IMR-90 (cell line): ENCODE measurements around the gene ZDHHC1. TPM values are rescaled to one million over a fixed set of nuclear protein-coding genes. Genes with fewer than 3 reads are reported as not detected.
A peak's percentile ranks its signal among the peaks of the same experiment; 100 is the strongest.

Experiments
- ATAC-seq: fragments of 200-7000 bp; cut with Tn5 transposase; 2 replicates; pipeline ENCODE4 v1.9.1; 2020; ENCODE audit warnings: low read depth, mild to moderate bottlenecking, moderate library complexity
- BruUV-seq: library from RNA; stranded (reverse); fragments of 400-500 nt; replicated peaks from 2 replicates; lab custom pipeline; 2021; lab: Mats Ljungman, UMichigan
- CTCF ChIA-PET: fragments of 300-600 bp; formaldehyde crosslinking; extraction: SDS; loops from one replicate; lab custom pipeline; 2021; ENCODE audit warnings: antibody characterized with exemption; lab: Yijun Ruan, JAX
- POLR2A ChIA-PET: fragments of 300-600 bp; sonication (Branson Sonifier 250); formaldehyde crosslinking; loops from one replicate; lab custom pipeline; 2022; ENCODE audit warnings: antibody characterized with exemption; ENCODE audit not compliant: unreplicated experiment; lab: Charles Lee
- DNase-seq: peaks from one replicate; pipeline ENCODE4 v3.0.0; 2013
- H2AFZ ChIP-seq: replicated peaks from 2 replicates; pipeline ENCODE3; 2013; ENCODE audit warnings: low read length, mild to moderate bottlenecking; ENCODE audit not compliant: poor library complexity
- H2AK5ac ChIP-seq: 2 replicates; pipeline ENCODE4 v1.6.1; 2013; ENCODE audit warnings: low read depth, low read length, inconsistent platforms
- H2AK9ac ChIP-seq: replicated peaks from 2 replicates; pipeline ENCODE3; 2013; ENCODE audit warnings: mild to moderate bottlenecking, low read depth, low read length, moderate library complexity; ENCODE audit not compliant: poor library complexity
- H2BK120ac ChIP-seq: 2 replicates; pipeline ENCODE4 v1.6.1; 2013; ENCODE audit warnings: low read depth, low read length, inconsistent platforms
- H2BK15ac ChIP-seq: 3 replicates; pipeline ENCODE4 v1.6.1; 2013; ENCODE audit warnings: low read depth, low read length, inconsistent platforms
- H2BK20ac ChIP-seq: 2 replicates; pipeline ENCODE4 v1.6.1; 2013; ENCODE audit warnings: low read depth, mild to moderate bottlenecking, inconsistent platforms, low read length, moderate library complexity
- H2BK5ac ChIP-seq: 2 replicates; pipeline ENCODE4 v1.6.1; 2013; ENCODE audit warnings: mild to moderate bottlenecking, low read depth, low read length, inconsistent platforms; ENCODE audit not compliant: poor library complexity, severe bottlenecking
- H3K14ac ChIP-seq: replicated peaks from 2 replicates; pipeline ENCODE4 v1.6.1; 2013; ENCODE audit warnings: low read depth, low read length, inconsistent platforms
- H3K18ac ChIP-seq: 2 replicates; pipeline ENCODE4 v1.6.1; 2013; ENCODE audit warnings: low read depth, low read length, control low read depth
- H3K23ac ChIP-seq: 2 replicates; pipeline ENCODE4 v1.6.1; 2013; ENCODE audit warnings: low read depth, low read length, inconsistent platforms
- H3K27ac ChIP-seq: 2 replicates; pipeline ENCODE4 v1.5.1; 2013; ENCODE audit warnings: mild to moderate bottlenecking, control low read depth, low read length; ENCODE audit not compliant: insufficient read depth
- H3K27me3 ChIP-seq: 2 replicates; pipeline ENCODE4 v1.6.1; 2013; ENCODE audit warnings: low read length; ENCODE audit not compliant: control insufficient read depth, insufficient read depth
- H3K36me3 ChIP-seq: 2 replicates; pipeline ENCODE4 v1.6.1; 2013; ENCODE audit warnings: low read length, mixed read lengths; ENCODE audit not compliant: control insufficient read depth, insufficient read depth
- H3K4ac ChIP-seq: 2 replicates; pipeline ENCODE4 v1.6.1; 2013; ENCODE audit warnings: low read depth, low read length, inconsistent platforms
- H3K4me1 ChIP-seq: 2 replicates; pipeline ENCODE4 v1.6.1; 2013; ENCODE audit warnings: low read length, mixed read lengths; ENCODE audit not compliant: control insufficient read depth, insufficient read depth
- H3K4me2 ChIP-seq: 2 replicates; pipeline ENCODE4 v1.6.1; 2013; ENCODE audit warnings: low read depth, mild to moderate bottlenecking, control low read depth, low read length, moderate library complexity
- H3K4me3 ChIP-seq: 2 replicates; pipeline ENCODE4 v1.5.1; 2013; ENCODE audit warnings: low read depth, mild to moderate bottlenecking, control low read depth, low read length, moderate library complexity; ENCODE audit not compliant: insufficient read depth
- H3K56ac ChIP-seq: 2 replicates; pipeline ENCODE4 v1.6.1; 2013; ENCODE audit warnings: low read length, inconsistent platforms; ENCODE audit not compliant: insufficient read depth; ENCODE audit errors: extremely low read depth
- H3K79me1 ChIP-seq, 2 experiments: 2 replicates each; pipeline ENCODE4 v1.6.1; 2013; ENCODE audit warnings: low read length in 2 of 2, inconsistent platforms in 1 of 2, low read depth in 1 of 2
- H3K9ac ChIP-seq: 2 replicates; pipeline ENCODE4 v1.6.1; 2013; ENCODE audit warnings: low read depth, low read length, control low read depth
- H3K9me1 ChIP-seq: 2 replicates; pipeline ENCODE4 v1.6.1; 2013; ENCODE audit warnings: low read length, inconsistent platforms; ENCODE audit not compliant: insufficient read depth
- H3K9me3 ChIP-seq: 2 replicates; pipeline ENCODE4 v1.6.1; 2013; ENCODE audit warnings: low read length; ENCODE audit not compliant: control insufficient read depth, insufficient read depth
- H4K20me1 ChIP-seq: 2 replicates; pipeline ENCODE4 v1.6.1; 2013; ENCODE audit warnings: low read length, inconsistent platforms; ENCODE audit not compliant: insufficient read depth
- H4K5ac ChIP-seq: 2 replicates; pipeline ENCODE4 v1.6.1; 2013; ENCODE audit warnings: mild to moderate bottlenecking, low read depth, low read length, control low read depth
- H4K8ac ChIP-seq, 2 experiments: 2 replicates each; pipeline ENCODE4 v1.6.1; 2013; ENCODE audit warnings: low read depth in 2 of 2, low read length in 2 of 2, control low read depth in 1 of 2, inconsistent platforms in 1 of 2
- H4K91ac ChIP-seq: 2 replicates; pipeline ENCODE4 v1.6.1; 2013; ENCODE audit warnings: low read depth, low read length, inconsistent platforms; ENCODE audit not compliant: insufficient read depth
- BHLHE40 ChIP-seq: fragments of 150-350 bp; IDR thresholded peaks from 2 replicates; pipeline ENCODE4 v1.6.1; 2016; ENCODE audit warnings: mild to moderate bottlenecking, low read depth, low read length
- CEBPB ChIP-seq: IDR thresholded peaks from 2 replicates; pipeline ENCODE4 v1.6.1; 2012; ENCODE audit warnings: low read depth, low read length, improper control_type of control experiment
- NFE2L2 ChIP-seq: fragments of 150-350 bp; IDR thresholded peaks from 2 replicates; pipeline ENCODE4 v1.6.1; 2016; ENCODE audit warnings: low read depth, mild to moderate bottlenecking, low read length
- RFX5 ChIP-seq: IDR thresholded peaks from 2 replicates; pipeline ENCODE4 v1.8.0; 2012; ENCODE audit warnings: low read depth, mild to moderate bottlenecking, low read length, moderate library complexity
- WGBS, 2 experiments: methylation state at CpG; one replicate each; pipeline versions ENCODE4 v1.1.5 to v1.1.7; 2013; ENCODE audit warnings: missing lambda C conversion rate in 2 of 2; ENCODE audit not compliant: insufficient read length in 1 of 2; ENCODE audit errors: extremely low coverage in 2 of 2; 5-methylcytosine and 5-hydroxymethylcytosine counted together
- dilution Hi-C: fragments of 300-500 bp; cut with HindIII; formaldehyde crosslinking; loops from one replicate; pipeline ENCODE4 v1.14.3; 2018; ENCODE audit warnings: low sequenced_read_pairs; ENCODE audit not compliant: unreplicated experiment
- in situ Hi-C: fragments of 300-500 bp; cut with MboI; formaldehyde crosslinking; loops from 3 replicates; pipeline ENCODE4 v1.14.3; 2019; ENCODE audit warnings: low sequenced_read_pairs, inconsistent platforms, mixed read lengths
- intact Hi-C: fragments of 100-400 bp; cut with micrococcal nuclease; formaldehyde crosslinking; loops from 2 replicates; pipeline ENCODE4 v1.10.0; 2022
- polyA plus RNA-seq, 3 experiments: library from polyadenylated mRNA; depleted of rRNA; stranded (reverse); fragments of >200 nt; gene quantifications; 2 replicates each; pipeline ENCODE4 v1.2.3, GENCODE V29; 2012; ENCODE audit warnings: low replicate concordance in 1 of 3
- total RNA-seq: library from RNA; depleted of rRNA; stranded (reverse); fragments of >200 nt; gene quantifications from 2 replicates; pipeline ENCODE4 v1.2.3, GENCODE V29; 2012
- TF ChIP-seq, protein P1 (sequence below): conservative IDR thresholded peaks from 2 replicates; pipeline ENCODE4 v1.5.1; 2012; ENCODE audit warnings: mild to moderate bottlenecking, low read depth, low read length, improper control_type of control experiment

ZDHHC1 gene
- total and polyA plus RNA-seq, 2 of the 4 experiments (the other 2 are of a cell fraction): 2.0 to 5.9 TPM

DNA sequence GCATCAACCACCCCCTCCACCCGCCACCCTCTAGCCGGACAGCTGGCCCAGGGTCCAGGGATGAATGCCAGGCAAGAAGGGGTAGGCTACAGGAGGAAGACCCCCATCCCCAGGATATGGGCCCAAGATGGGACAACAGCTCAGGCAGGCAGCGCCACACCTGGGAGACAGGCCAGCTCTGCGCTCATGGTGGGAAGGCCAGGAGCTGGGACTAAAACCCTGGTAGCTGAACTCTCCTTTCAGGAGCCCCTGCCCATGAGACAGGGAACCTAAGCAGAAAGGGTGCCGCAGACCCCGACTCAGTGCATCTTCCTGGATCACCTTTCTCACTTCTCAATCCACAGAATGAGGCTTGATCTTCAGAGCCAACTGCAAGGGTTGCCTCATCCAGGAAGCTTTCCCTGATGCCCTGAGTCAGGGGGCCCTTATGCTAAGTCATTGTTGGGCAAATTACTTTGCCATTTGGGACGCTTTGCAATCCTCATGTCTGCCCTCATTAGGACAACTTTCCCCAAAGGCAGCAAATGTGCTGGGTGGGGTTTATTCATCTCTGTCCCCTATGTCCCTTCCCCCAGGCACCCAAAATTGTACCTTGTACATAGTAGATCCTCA lies 9.0 kb downstream of the ZDHHC1 start:
- H4K5ac ChIP-seq: no peak overlapping the region; the same call in 1 of the 2 replicates
- H2BK120ac ChIP-seq: peak overlapping the region; percentile 76
- dilution Hi-C loops: no loop called here
- no peak overlapping the region for H3K9ac ChIP-seq
- CTCF ChIA-PET: interaction anchor here (1.2 to 1.8 kb wide), 2 partner anchors 9 to 21 kb away, joined by 3 to 5 read pairs; no protein-coding TSS in a partner anchor
- H3K18ac ChIP-seq: peak overlapping the region; percentile 11; the same call in 1 of the 2 replicates
- no TSS peak for BruUV-seq
- H3K4me3 ChIP-seq: no peak overlapping the region
- H3K4me1 ChIP-seq: peaks cover 17% of the 10 kb centered on the region
- no peak overlapping the region for H3K56ac ChIP-seq
- in situ Hi-C loops: no loop called here
- H3K79me1 ChIP-seq: peaks cover 0 to 10% of the 10 kb centered on the region in 2 experiments; a peak in 2 of 4 replicates
- H3K23ac ChIP-seq: peak overlapping the region; percentile 66; the same call in 1 of the 2 replicates
- H2AK5ac ChIP-seq: peak overlapping the region; percentile 84
- POLR2A ChIA-PET: no interaction called here
- TF ChIP-seq RFX5: no peak
- peak; percentile 78; the same call in 1 of the 2 replicates for TF ChIP-seq NFE2L2
- TF ChIP-seq, protein P1, sequence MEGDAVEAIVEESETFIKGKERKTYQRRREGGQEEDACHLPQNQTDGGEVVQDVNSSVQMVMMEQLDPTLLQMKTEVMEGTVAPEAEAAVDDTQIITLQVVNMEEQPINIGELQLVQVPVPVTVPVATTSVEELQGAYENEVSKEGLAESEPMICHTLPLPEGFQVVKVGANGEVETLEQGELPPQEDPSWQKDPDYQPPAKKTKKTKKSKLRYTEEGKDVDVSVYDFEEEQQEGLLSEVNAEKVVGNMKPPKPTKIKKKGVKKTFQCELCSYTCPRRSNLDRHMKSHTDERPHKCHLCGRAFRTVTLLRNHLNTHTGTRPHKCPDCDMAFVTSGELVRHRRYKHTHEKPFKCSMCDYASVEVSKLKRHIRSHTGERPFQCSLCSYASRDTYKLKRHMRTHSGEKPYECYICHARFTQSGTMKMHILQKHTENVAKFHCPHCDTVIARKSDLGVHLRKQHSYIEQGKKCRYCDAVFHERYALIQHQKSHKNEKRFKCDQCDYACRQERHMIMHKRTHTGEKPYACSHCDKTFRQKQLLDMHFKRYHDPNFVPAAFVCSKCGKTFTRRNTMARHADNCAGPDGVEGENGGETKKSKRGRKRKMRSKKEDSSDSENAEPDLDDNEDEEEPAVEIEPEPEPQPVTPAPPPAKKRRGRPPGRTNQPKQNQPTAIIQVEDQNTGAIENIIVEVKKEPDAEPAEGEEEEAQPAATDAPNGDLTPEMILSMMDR: no peak
- peak; percentile 81 for TF ChIP-seq CEBPB
- TF ChIP-seq BHLHE40: no peak
- H3K27me3 ChIP-seq: no peaks in the 10 kb centered on the region
- no peak overlapping the region for H3K4me2 ChIP-seq
- H2BK20ac ChIP-seq: peak overlapping the region; percentile 38; the same call in 1 of the 2 replicates
- H4K91ac ChIP-seq: peak overlapping the region; percentile 69
- peak overlapping the region in 1 of 2 experiments; percentile 60; a peak in 2 of 4 replicates for H4K8ac ChIP-seq
- H2BK5ac ChIP-seq: peak overlapping the region; percentile 59
- H3K14ac ChIP-seq: peak overlapping the region; percentile 62
- peaks cover 12% of the 10 kb centered on the region for H3K9me1 ChIP-seq
- intact Hi-C loops: no loop called here
- peak overlapping the region; percentile 43; the same call in 1 of the 3 replicates for H2BK15ac ChIP-seq
- no peaks in the 10 kb centered on the region for H3K9me3 ChIP-seq
- no peaks in the 10 kb centered on the region for H3K36me3 ChIP-seq
- H2AFZ ChIP-seq: peak overlapping the region; percentile 88
- H4K20me1 ChIP-seq: no peaks in the 10 kb centered on the region
- H3K27ac ChIP-seq: peak overlapping the region; percentile 12
- ATAC-seq (0 out of 2 replicates have a peak, but pooled peaks have one; percentile 3), DNase-seq (peak; percentile 42)
- no CpG with 5 or more reads among the region's 7 CpGs for WGBS, 2 experiments
- peak overlapping the region; percentile 82 for H2AK9ac ChIP-seq
- H3K4ac ChIP-seq: peak overlapping the region; percentile 65
